ENCODE results near the gene C6. TPM values are rescaled to one million over a fixed set of nuclear protein-coding genes. Genes with fewer than 3 reads are reported as not detected.

Gene C6
- total RNA-seq, 2 experiments from 2014 or later: not detected

Other genes with a start within 250 kb of the C6 start
- not detected in 2 replicates for gene MROH2B, start 142.2 kb downstream of the C6 start, total RNA-seq (2014; rRNA removed; shearing (Covaris generic))
- not detected in 2 replicates for gene MROH2B, start 142.2 kb downstream of the C6 start, total RNA-seq (2022)